OCI-M2 (cell line): ENCODE results near the gene SHQ1.
"Not testable (repeated sequence)": the region's sequence is repeated elsewhere in the genome, so short reads cannot be mapped to it uniquely, and the experiment has no call there.

Experiments
- DNase-seq: peaks from one replicate; lab custom pipeline; 2025; ENCODE audit not compliant: unreplicated experiment; lab: John Stamatoyannopoulos, UW

The SHQ1 gene

GRCh38 chr3:72803573-72803972 is 44.7 kb downstream of the SHQ1 start:
- no peak for DNase-seq

- no peak for DNase-seq
These were observed 46.2 kb downstream of the SHQ1 start for GRCh38 chr3:72802001-72802400.

- DNase-seq = no peak
These were observed 47.4 kb downstream of the SHQ1 start for GRCh38 chr3:72800869-72801268.

- no peak for DNase-seq
These were observed 49.6 kb downstream of the SHQ1 start for GRCh38 chr3:72798552-72799195.

GRCh38 chr3:72797773-72798543 is 50.3 kb downstream of the SHQ1 start:
- no peak for DNase-seq

- DNase-seq = no peak
These were observed 54.2 kb downstream of the SHQ1 start for GRCh38 chr3:72794079-72794478.

GRCh38 chr3:72791161-72791560 is 57.1 kb downstream of the SHQ1 start:
- DNase-seq = no peak

GRCh38 chr3:72789786-72790185 is 58.5 kb downstream of the SHQ1 start:
- DNase-seq = no peak

GRCh38 chr3:72788232-72788631 is 60.0 kb downstream of the SHQ1 start:
- not testable (repeated sequence) for DNase-seq

GRCh38 chr3:72786668-72787067 is 61.6 kb downstream of the SHQ1 start:
- DNase-seq = no peak

GRCh38 chr3:72784226-72784625 is 64.0 kb downstream of the SHQ1 start:
- no peak for DNase-seq

- DNase-seq = no peak
These were observed 65.7 kb downstream of the SHQ1 start for GRCh38 chr3:72782521-72782920.

- no peak for DNase-seq
These were observed 78.3 kb downstream of the SHQ1 start for GRCh38 chr3:72769758-72770540.

- no peak for DNase-seq
These were observed 79.3 kb downstream of the SHQ1 start for GRCh38 chr3:72768936-72769335.

GRCh38 chr3:72768481-72768880 is 79.8 kb downstream of the SHQ1 start:
- no peak for DNase-seq

- DNase-seq = no peak
These were observed 80.2 kb downstream of the SHQ1 start for GRCh38 chr3:72768006-72768441.

GRCh38 chr3:72766866-72767265 is 81.4 kb downstream of the SHQ1 start:
- no peak for DNase-seq

GRCh38 chr3:72763751-72764440 is 84.3 kb downstream of the SHQ1 start:
- DNase-seq = no peak

- no peak for DNase-seq
These were observed 86.8 kb downstream of the SHQ1 start for GRCh38 chr3:72761410-72761809.

GRCh38 chr3:72760225-72760624 is 88.0 kb downstream of the SHQ1 start:
- DNase-seq = no peak

- no peak for DNase-seq
These were observed 91.3 kb downstream of the SHQ1 start for GRCh38 chr3:72756900-72757299.
